Trophoblast cell (in vitro differentiated cells and primary cell): ENCODE measurements around the gene XPR1.

ENCODE experiments used
- DNase-seq, 2 donors: peaks; one replicate each; pipeline ENCODE4 v3.0.0-alpha.2; 2016
- H2AFZ ChIP-seq: 2 replicates; pipeline ENCODE4 v1.6.1; 2013; ENCODE audit warnings: low read length, moderate library complexity, mild to moderate bottlenecking; ENCODE audit not compliant: insufficient read depth, poor library complexity
- H2AK5ac ChIP-seq: 2 replicates; pipeline ENCODE4 v1.6.1; 2013; ENCODE audit warnings: mild to moderate bottlenecking, low read length
- H2BK120ac ChIP-seq: 2 replicates; pipeline ENCODE4 v1.6.1; 2013; ENCODE audit warnings: low read length, mild to moderate bottlenecking, moderate library complexity; ENCODE audit not compliant: insufficient read depth, poor library complexity
- H2BK12ac ChIP-seq: 2 replicates; pipeline ENCODE4 v1.6.1; 2013; ENCODE audit warnings: mild to moderate bottlenecking, low read length, moderate library complexity
- H2BK5ac ChIP-seq: 2 replicates; pipeline ENCODE4 v1.6.1; 2013; ENCODE audit warnings: low read length, low read depth, moderate library complexity, mild to moderate bottlenecking; ENCODE audit not compliant: poor library complexity
- H3K14ac ChIP-seq: 2 replicates; pipeline ENCODE4 v1.6.1; 2013; ENCODE audit warnings: mild to moderate bottlenecking, low read length
- H3K18ac ChIP-seq: 2 replicates; pipeline ENCODE4 v1.6.1; 2013; ENCODE audit warnings: mild to moderate bottlenecking, low read length
- H3K23ac ChIP-seq: 2 replicates; pipeline ENCODE4 v1.6.1; 2013; ENCODE audit warnings: low read length
- H3K27ac ChIP-seq: 2 replicates; pipeline ENCODE4 v1.5.1; 2013; ENCODE audit warnings: low read depth, mild to moderate bottlenecking, inconsistent platforms, low read length, moderate library complexity
- H3K27me3 ChIP-seq: 2 replicates; pipeline ENCODE4 v1.6.1; 2013; ENCODE audit warnings: inconsistent platforms, mild to moderate bottlenecking, low read length, moderate library complexity; ENCODE audit not compliant: insufficient read depth
- H3K36me3 ChIP-seq, 2 experiments: 1 replicate in 1 of 2; 2 replicates in 1 of 2; pipeline ENCODE4 v1.6.1; 2013; ENCODE audit warnings: low read length in 2 of 2, mild to moderate bottlenecking in 2 of 2, moderate library complexity in 1 of 2; ENCODE audit not compliant: insufficient read depth in 2 of 2, control insufficient read depth in 1 of 2
- H3K4ac ChIP-seq: 2 replicates; pipeline ENCODE4 v1.6.1; 2013; ENCODE audit warnings: low read depth, mild to moderate bottlenecking, low read length, moderate library complexity
- H3K4me1 ChIP-seq, 2 experiments: 1 replicate in 1 of 2; 2 replicates in 1 of 2; pipeline ENCODE4 v1.6.1; 2013; ENCODE audit warnings: low read length in 2 of 2, mild to moderate bottlenecking in 2 of 2, moderate library complexity in 1 of 2; ENCODE audit not compliant: insufficient read depth in 2 of 2, control insufficient read depth in 1 of 2
- H3K4me2 ChIP-seq: 2 replicates; pipeline ENCODE4 v1.6.1; 2013; ENCODE audit warnings: inconsistent platforms, mild to moderate bottlenecking, low read length, moderate library complexity
- H3K4me3 ChIP-seq: 2 replicates; pipeline ENCODE4 v1.5.1; 2013; ENCODE audit warnings: mild to moderate bottlenecking, low read depth, low read length, inconsistent platforms
- H3K79me1 ChIP-seq: one replicate; pipeline ENCODE4 v1.6.1; 2013; ENCODE audit warnings: low read length
- H3K79me2 ChIP-seq: 2 replicates; pipeline ENCODE4 v1.6.1; 2013; ENCODE audit warnings: low read length, mild to moderate bottlenecking; ENCODE audit not compliant: control insufficient read depth, insufficient read depth, poor library complexity
- H3K9ac ChIP-seq: 2 replicates; pipeline ENCODE4 v1.6.1; 2013; ENCODE audit warnings: mild to moderate bottlenecking, low read length
- H3K9me3 ChIP-seq: 2 replicates; pipeline ENCODE4 v1.6.1; 2013; ENCODE audit warnings: low read depth, mild to moderate bottlenecking, control low read depth, inconsistent platforms, low read length; ENCODE audit not compliant: insufficient read depth
- H4K12ac ChIP-seq: 2 replicates; pipeline ENCODE4 v1.6.1; 2013; ENCODE audit warnings: low read depth, mild to moderate bottlenecking, low read length, moderate library complexity
- H4K8ac ChIP-seq: 2 replicates; pipeline ENCODE4 v1.6.1; 2013; ENCODE audit warnings: low read depth, mild to moderate bottlenecking, low read length, moderate library complexity
- H4K91ac ChIP-seq: one replicate; pipeline ENCODE4 v1.6.1; 2013; ENCODE audit warnings: low read depth, mild to moderate bottlenecking, low read length, moderate library complexity
- WGBS: extraction: QIAGEN DNeasy Blood & Tissue Kit; methylation state at CpG from one replicate; pipeline ENCODE4 v1.1.7; 2013; ENCODE audit warnings: missing lambda C conversion rate; ENCODE audit not compliant: insufficient read length, insufficient coverage; ENCODE audit errors: extremely low coverage; 5-methylcytosine and 5-hydroxymethylcytosine counted together

XPR1 gene

DNA sequence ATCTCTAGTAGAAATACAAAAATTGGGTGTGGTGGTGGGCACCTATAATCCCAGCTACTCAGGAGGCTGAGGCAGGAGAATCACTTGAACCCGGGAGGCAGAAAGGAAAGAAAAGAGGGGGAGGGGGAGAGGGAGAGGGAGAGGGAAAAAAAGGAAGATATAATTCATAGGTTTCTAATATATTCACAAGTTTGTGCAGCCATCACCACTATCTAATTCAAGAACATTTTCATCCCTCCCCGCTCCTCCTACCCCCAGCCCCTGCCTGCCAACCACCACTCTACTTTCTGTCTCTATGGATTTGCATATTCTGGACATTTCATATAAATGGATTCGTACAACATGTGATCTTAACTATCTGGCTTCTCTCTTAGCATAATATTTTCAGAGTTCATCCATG, 147.8 kb downstream of the XPR1 start:
- Histone ChIP-seq H2AK5ac (no peak overlapping the region), H3K14ac (no peak overlapping the region), H2BK12ac (no peak overlapping the region), H4K8ac (no peak overlapping the region), H3K79me2 (no peaks in the 10 kb centered on the region), H3K4me2 (no peak overlapping the region), H3K9me3 (no peaks in the 10 kb centered on the region), H3K23ac (no peak overlapping the region), H3K27me3 (no peaks in the 10 kb centered on the region), H4K12ac (no peak overlapping the region), H3K18ac (no peak overlapping the region), H2BK5ac (no peak overlapping the region), H4K91ac (no peak overlapping the region), H3K79me1 (no peaks in the 10 kb centered on the region), H3K9ac (no peak overlapping the region), H2BK120ac (no peak overlapping the region), H3K27ac (no peak overlapping the region), H3K4me1 (no peaks in the 10 kb centered on the region), H3K4me3 (no peak overlapping the region), H3K36me3 (no peaks in the 10 kb centered on the region), H2AFZ (no peak overlapping the region), H3K4ac (no peak overlapping the region)
- DNase-seq = no peak
- no CpG with 5 or more reads among the region's 3 CpGs for WGBS

DNA sequence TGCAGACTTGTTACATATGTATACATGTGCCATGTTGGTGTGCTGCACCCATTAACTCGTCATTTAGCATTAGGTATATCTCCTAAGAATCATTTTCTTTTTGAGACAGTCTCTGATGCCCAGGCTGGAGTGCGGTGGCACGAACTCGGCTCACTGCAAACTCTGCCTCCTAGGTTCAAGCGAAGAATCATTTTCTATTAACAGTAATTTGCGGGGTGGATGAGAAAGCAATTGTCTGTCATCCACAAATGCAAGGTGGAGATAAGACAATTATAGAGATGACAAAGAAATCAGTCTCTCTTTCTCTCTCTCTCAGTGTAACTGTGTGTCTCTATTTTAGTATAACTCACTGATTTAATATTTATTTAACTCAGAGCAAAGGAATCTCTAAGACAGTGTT, 149.9 kb downstream of the XPR1 start:
- no peak overlapping the region for H4K91ac ChIP-seq
- no peaks in the 10 kb centered on the region for H3K79me1 ChIP-seq
- H2BK5ac ChIP-seq = no peak overlapping the region
- H2AFZ ChIP-seq = no peak overlapping the region
- no peak overlapping the region for H3K4me3 ChIP-seq
- H4K8ac ChIP-seq = no peak overlapping the region
- H4K12ac ChIP-seq = no peak overlapping the region
- H3K9ac ChIP-seq = no peak overlapping the region
- H3K36me3 ChIP-seq = no peaks in the 10 kb centered on the region
- H3K4ac ChIP-seq = no peak overlapping the region
- H3K18ac ChIP-seq = no peak overlapping the region
- no peaks in the 10 kb centered on the region for H3K4me1 ChIP-seq
- no peak overlapping the region for H3K14ac ChIP-seq
- H3K4me2 ChIP-seq = no peak overlapping the region
- H3K23ac ChIP-seq = no peak overlapping the region
- no peak overlapping the region for H2BK12ac ChIP-seq
- no peak for DNase-seq
- H3K27ac ChIP-seq = no peak overlapping the region
- no peaks in the 10 kb centered on the region for H3K79me2 ChIP-seq
- no peak overlapping the region for H2BK120ac ChIP-seq
- H3K9me3 ChIP-seq = no peaks in the 10 kb centered on the region
- H3K27me3 ChIP-seq = no peaks in the 10 kb centered on the region
- no peak overlapping the region for H2AK5ac ChIP-seq
- no CpG with 5 or more reads among the region's 6 CpGs for WGBS

- H3K9ac ChIP-seq = no peak overlapping the region
- no peaks in the 10 kb centered on the region for H3K9me3 ChIP-seq
- H2BK12ac ChIP-seq = no peak overlapping the region
- no peak overlapping the region for H3K4ac ChIP-seq
- no peak overlapping the region for H2BK120ac ChIP-seq
- no peaks in the 10 kb centered on the region for H3K79me1 ChIP-seq
- H3K4me1 ChIP-seq = no peaks in the 10 kb centered on the region
- H3K4me3 ChIP-seq = no peak overlapping the region
- no peak overlapping the region for H3K18ac ChIP-seq
- H3K36me3 ChIP-seq = no peaks in the 10 kb centered on the region
- no peak overlapping the region for H2AK5ac ChIP-seq
- H3K27me3 ChIP-seq = no peaks in the 10 kb centered on the region
- H2BK5ac ChIP-seq = no peak overlapping the region
- H4K8ac ChIP-seq = no peak overlapping the region
- no peak overlapping the region for H3K14ac ChIP-seq
- H3K23ac ChIP-seq = no peak overlapping the region
- no peak overlapping the region for H4K91ac ChIP-seq
- no CpG with 5 or more reads among the region's 3 CpGs for WGBS
- no peak for DNase-seq
- no peak overlapping the region for H4K12ac ChIP-seq
- no peak overlapping the region for H2AFZ ChIP-seq
- H3K4me2 ChIP-seq = no peak overlapping the region
- H3K79me2 ChIP-seq = no peaks in the 10 kb centered on the region
- H3K27ac ChIP-seq = no peak overlapping the region
Measured at GRCh38 chr1:180785291-180785690, 153.5 kb downstream of the XPR1 start.

DNA sequence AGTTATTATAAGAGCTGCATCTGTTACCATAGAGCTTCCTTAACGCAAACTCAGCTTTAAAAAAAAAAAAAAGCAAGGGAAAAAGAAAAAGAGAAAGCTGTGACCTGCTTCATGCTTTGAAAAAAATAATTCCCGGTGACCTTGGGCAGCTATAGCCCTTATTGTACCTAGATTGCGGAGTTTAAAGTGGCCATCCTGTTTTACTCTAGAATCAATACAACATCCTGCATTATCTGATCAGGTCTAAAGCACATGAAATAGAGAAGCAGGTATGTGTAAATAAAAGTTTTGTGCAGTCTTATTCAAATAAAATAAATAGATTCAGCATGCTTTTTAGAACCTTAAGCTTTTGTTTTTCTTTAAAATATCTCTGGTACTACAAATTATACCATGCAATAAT, 154.1 kb downstream of the XPR1 start:
- Histone ChIP-seq H2BK5ac (no peak overlapping the region), H4K91ac (no peak overlapping the region), H2BK120ac (no peak overlapping the region), H2AFZ (no peak overlapping the region), H2BK12ac (no peak overlapping the region), H3K14ac (no peak overlapping the region), H2AK5ac (no peak overlapping the region), H3K18ac (no peak overlapping the region), H4K12ac (no peak overlapping the region), H3K4me3 (no peak overlapping the region), H3K79me2 (no peaks in the 10 kb centered on the region), H3K4me2 (no peak overlapping the region), H3K36me3 (no peaks in the 10 kb centered on the region), H3K4ac (no peak overlapping the region), H3K23ac (no peak overlapping the region), H3K27me3 (no peaks in the 10 kb centered on the region), H3K4me1 (no peaks in the 10 kb centered on the region), H4K8ac (no peak overlapping the region), H3K79me1 (no peaks in the 10 kb centered on the region), H3K27ac (no peak overlapping the region), H3K9ac (no peak overlapping the region), H3K9me3 (no peaks in the 10 kb centered on the region)
- DNase-seq = no peak
- WGBS = no CpG with 5 or more reads among the region's 3 CpGs
